SK-N-SH (cell line): ENCODE results near the gene AKT1. TPM values are rescaled to one million over a fixed set of nuclear protein-coding genes. Genes with fewer than 3 reads are reported as not detected.
A peak's percentile ranks its signal among the peaks of the same experiment; 100 is the strongest.

Experiments
- CTCF ChIA-PET: fragments of 300-600, 350-600 bp; formaldehyde crosslinking; extraction: SDS; loops from one replicate; lab custom pipeline; 2021; lab: Yijun Ruan, JAX
- POLR2A ChIA-PET: fragments of 350-600 bp; sonication (Branson Sonifier 250); formaldehyde crosslinking; extraction: SDS; loops from one replicate; lab custom pipeline; 2020; ENCODE audit warnings: antibody characterized with exemption, inconsistent platforms; lab: Yijun Ruan, JAX
- DNase-seq: peaks from one replicate; pipeline ENCODE4 v3.0.0; 2012
- H2AFZ ChIP-seq: fragments of 200-600 bp; sonication (generic); 2 replicates; pipeline ENCODE4 v1.8.1; 2016; ENCODE audit warnings: antibody characterized with exemption, mild to moderate bottlenecking, low read depth
- H3F3A ChIP-seq: fragments of 200-600 bp; sonication (generic); replicated peaks from 2 replicates; pipeline ENCODE3; 2016; ENCODE audit warnings: antibody characterized with exemption, mild to moderate bottlenecking; ENCODE audit not compliant: insufficient read depth
- H3K27ac ChIP-seq, 2 experiments: fragments of 200-500 bp in 1 of 2; fragments of 200-600 bp in 1 of 2; sonication (Bioruptor generic) in 1 of 2; sonication (generic), shearing (Covaris generic) in 1 of 2; 2 replicates each; pipeline versions ENCODE4 v1.5.1 to v1.6.1; 2014 to 2016; ENCODE audit warnings: low read depth in 2 of 2, inconsistent platforms in 1 of 2, low read length in 1 of 2, mild to moderate bottlenecking in 1 of 2, mixed read lengths in 1 of 2
- H3K27me3 ChIP-seq: fragments of 200-600 bp; sonication (generic), shearing (Covaris generic); 2 replicates; pipeline ENCODE4 v1.6.1; 2016; ENCODE audit warnings: mixed run types; ENCODE audit not compliant: insufficient read depth
- H3K36me3 ChIP-seq, 2 experiments: fragments of 200-500 bp in 1 of 2; fragments of 200-600 bp in 1 of 2; sonication (Bioruptor generic) in 1 of 2; sonication (generic) in 1 of 2; replicated peaks in 1 of 2; 2 replicates each; pipeline versions ENCODE3 to v1.5.1; 2014 to 2016; ENCODE audit warnings: low read length in 1 of 2, mild to moderate bottlenecking in 1 of 2; ENCODE audit not compliant: insufficient read depth in 2 of 2, control insufficient read depth in 1 of 2
- H3K4me1 ChIP-seq, 2 experiments: fragments of 200-500 bp in 1 of 2; fragments of 200-600 bp in 1 of 2; sonication (Bioruptor generic) in 1 of 2; sonication (generic), shearing (Covaris generic) in 1 of 2; 2 replicates each; pipeline versions ENCODE4 v1.5.1 to v1.6.1; 2014 to 2016; ENCODE audit warnings: low read depth in 1 of 2, low read length in 1 of 2, mixed run types in 1 of 2; ENCODE audit not compliant: insufficient read depth in 2 of 2, control insufficient read depth in 1 of 2
- H3K4me2 ChIP-seq: fragments of 200-600 bp; sonication (generic), shearing (Covaris generic); 2 replicates; pipeline ENCODE4 v1.6.1; 2017; ENCODE audit warnings: mixed run types
- H3K4me3 ChIP-seq, 2 experiments: fragments of 200-500 bp in 1 of 2; fragments of 200-600 bp in 1 of 2; sonication (Bioruptor generic) in 1 of 2; sonication (generic), shearing (Covaris generic) in 1 of 2; 2 replicates each; pipeline versions ENCODE4 v1.5.1 to v1.8.1; 2014 to 2016; ENCODE audit warnings: low read depth in 2 of 2, inconsistent platforms in 1 of 2, low read length in 1 of 2, mild to moderate bottlenecking in 1 of 2, mixed read lengths in 1 of 2, moderate library complexity in 1 of 2
- H3K79me2 ChIP-seq: fragments of 200-600 bp; sonication (generic); 2 replicates; pipeline ENCODE4 v1.8.1; 2017; ENCODE audit warnings: mild to moderate bottlenecking; ENCODE audit not compliant: insufficient read depth
- H3K9ac ChIP-seq: fragments of 200-600 bp; sonication (generic); 2 replicates; pipeline ENCODE4 v1.6.1; 2017; ENCODE audit warnings: mixed run types
- H3K9me2 ChIP-seq: fragments of 200-600 bp; sonication (generic); 2 replicates; pipeline ENCODE4 v1.6.1; 2017; ENCODE audit warnings: mixed run types
- H3K9me3 ChIP-seq: fragments of 200-600 bp; sonication (generic); 2 replicates; pipeline ENCODE4 v1.6.1; 2017; ENCODE audit warnings: mixed run types, mild to moderate bottlenecking, moderate library complexity
- H4K20me1 ChIP-seq: fragments of 200-600 bp; sonication (generic); 2 replicates; pipeline ENCODE4 v1.6.1; 2017; ENCODE audit warnings: mild to moderate bottlenecking, mixed run types; ENCODE audit not compliant: insufficient read depth
- TAF1 ChIP-seq: IDR thresholded peaks from 2 replicates; pipeline ENCODE4 v1.6.1; 2012; ENCODE audit warnings: low read depth, mild to moderate bottlenecking, low read length, moderate library complexity, borderline replicate concordance
- WGBS: methylation state at CpG from one replicate; pipeline ENCODE4 v1.1.6; 2017; ENCODE audit warnings: low lambda C conversion rate; 5-methylcytosine and 5-hydroxymethylcytosine counted together
- polyA plus RNA-seq, 3 experiments: library from polyadenylated mRNA; depleted of rRNA; stranded (reverse); fragments of >200 nt; gene quantifications; 2 replicates each; pipeline ENCODE4 v1.2.3, GENCODE V29; 2012
- TF ChIP-seq, protein P1 (sequence below): IDR thresholded peaks from 2 replicates; pipeline ENCODE4 v1.6.1; 2012; ENCODE audit warnings: mild to moderate bottlenecking, low read depth, low read length, moderate library complexity
- TF ChIP-seq, protein P2 (sequence below): fragments of 200-600 bp; sonication (generic); IDR thresholded peaks from 2 replicates; pipeline ENCODE4 v1.6.1; 2017; ENCODE audit warnings: antibody characterized with exemption, mild to moderate bottlenecking, moderate library complexity
- TF ChIP-seq, protein P3 (sequence below): IDR thresholded peaks from 2 replicates; pipeline ENCODE4; 2012

AKT1 gene
- polyA plus RNA-seq, 1 of the 3 experiments (the other 2 are of a cell fraction), result 198 TPM

DNA sequence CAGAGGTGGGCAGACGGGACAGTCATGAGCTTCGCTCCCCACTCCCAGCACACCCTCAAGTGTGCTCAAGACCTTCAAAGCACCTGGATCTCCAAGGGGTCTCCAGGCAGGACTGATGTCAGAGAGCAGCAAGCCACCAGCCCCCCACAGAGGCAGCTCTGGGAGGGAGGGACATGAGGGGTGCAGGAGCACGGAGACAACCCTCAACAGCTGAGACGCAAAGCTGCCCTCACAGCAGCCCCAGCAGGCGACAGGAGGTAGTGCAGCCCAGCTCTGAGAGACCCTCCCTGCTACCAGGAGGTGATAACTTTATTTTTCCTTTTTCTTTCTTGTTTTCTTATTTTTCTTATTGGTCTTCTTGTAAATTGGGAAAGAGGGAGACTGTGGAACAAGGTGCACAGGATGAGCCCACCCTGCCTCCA lies 24.7 kb downstream of the AKT1 start:
- POLR2A ChIA-PET, result interaction anchor here (1.1 to 1.5 kb wide), 2 partner anchors 18 to 50 kb away, joined by 3 to 4 read pairs; partner anchors contain the start of gene SIVA1
- Histone ChIP-seq H3K4me2 (no peak overlapping the region), H3K36me3 (peaks cover 8 to 43% of the 10 kb centered on the region in 2 experiments), H3K9me3 (no peaks in the 10 kb centered on the region), H3K4me1 (peaks cover 0 to 7% of the 10 kb centered on the region in 2 experiments; a peak in 1 of 4 replicates), H4K20me1 (no peaks in the 10 kb centered on the region), H3K9ac (no peak overlapping the region), H3K27ac (no peak overlapping the region), H3K9me2 (no peaks in the 10 kb centered on the region), H3F3A (peaks cover 31% of the 10 kb centered on the region), H2AFZ (no peak overlapping the region)
- DNase-seq, result peak; percentile 51
- CTCF ChIA-PET, result interaction anchor here (0.6 to 6.5 kb wide), 7 partner anchors 9 to 55 kb away, joined by 3 to 85 read pairs (median 6); no protein-coding TSS in a partner anchor
- WGBS, result 96% methylated on average over 5 of the region's 5 CpGs
- TF ChIP-seq, protein P1, sequence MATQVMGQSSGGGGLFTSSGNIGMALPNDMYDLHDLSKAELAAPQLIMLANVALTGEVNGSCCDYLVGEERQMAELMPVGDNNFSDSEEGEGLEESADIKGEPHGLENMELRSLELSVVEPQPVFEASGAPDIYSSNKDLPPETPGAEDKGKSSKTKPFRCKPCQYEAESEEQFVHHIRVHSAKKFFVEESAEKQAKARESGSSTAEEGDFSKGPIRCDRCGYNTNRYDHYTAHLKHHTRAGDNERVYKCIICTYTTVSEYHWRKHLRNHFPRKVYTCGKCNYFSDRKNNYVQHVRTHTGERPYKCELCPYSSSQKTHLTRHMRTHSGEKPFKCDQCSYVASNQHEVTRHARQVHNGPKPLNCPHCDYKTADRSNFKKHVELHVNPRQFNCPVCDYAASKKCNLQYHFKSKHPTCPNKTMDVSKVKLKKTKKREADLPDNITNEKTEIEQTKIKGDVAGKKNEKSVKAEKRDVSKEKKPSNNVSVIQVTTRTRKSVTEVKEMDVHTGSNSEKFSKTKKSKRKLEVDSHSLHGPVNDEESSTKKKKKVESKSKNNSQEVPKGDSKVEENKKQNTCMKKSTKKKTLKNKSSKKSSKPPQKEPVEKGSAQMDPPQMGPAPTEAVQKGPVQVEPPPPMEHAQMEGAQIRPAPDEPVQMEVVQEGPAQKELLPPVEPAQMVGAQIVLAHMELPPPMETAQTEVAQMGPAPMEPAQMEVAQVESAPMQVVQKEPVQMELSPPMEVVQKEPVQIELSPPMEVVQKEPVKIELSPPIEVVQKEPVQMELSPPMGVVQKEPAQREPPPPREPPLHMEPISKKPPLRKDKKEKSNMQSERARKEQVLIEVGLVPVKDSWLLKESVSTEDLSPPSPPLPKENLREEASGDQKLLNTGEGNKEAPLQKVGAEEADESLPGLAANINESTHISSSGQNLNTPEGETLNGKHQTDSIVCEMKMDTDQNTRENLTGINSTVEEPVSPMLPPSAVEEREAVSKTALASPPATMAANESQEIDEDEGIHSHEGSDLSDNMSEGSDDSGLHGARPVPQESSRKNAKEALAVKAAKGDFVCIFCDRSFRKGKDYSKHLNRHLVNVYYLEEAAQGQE, result no peak
- TF ChIP-seq, protein P2, sequence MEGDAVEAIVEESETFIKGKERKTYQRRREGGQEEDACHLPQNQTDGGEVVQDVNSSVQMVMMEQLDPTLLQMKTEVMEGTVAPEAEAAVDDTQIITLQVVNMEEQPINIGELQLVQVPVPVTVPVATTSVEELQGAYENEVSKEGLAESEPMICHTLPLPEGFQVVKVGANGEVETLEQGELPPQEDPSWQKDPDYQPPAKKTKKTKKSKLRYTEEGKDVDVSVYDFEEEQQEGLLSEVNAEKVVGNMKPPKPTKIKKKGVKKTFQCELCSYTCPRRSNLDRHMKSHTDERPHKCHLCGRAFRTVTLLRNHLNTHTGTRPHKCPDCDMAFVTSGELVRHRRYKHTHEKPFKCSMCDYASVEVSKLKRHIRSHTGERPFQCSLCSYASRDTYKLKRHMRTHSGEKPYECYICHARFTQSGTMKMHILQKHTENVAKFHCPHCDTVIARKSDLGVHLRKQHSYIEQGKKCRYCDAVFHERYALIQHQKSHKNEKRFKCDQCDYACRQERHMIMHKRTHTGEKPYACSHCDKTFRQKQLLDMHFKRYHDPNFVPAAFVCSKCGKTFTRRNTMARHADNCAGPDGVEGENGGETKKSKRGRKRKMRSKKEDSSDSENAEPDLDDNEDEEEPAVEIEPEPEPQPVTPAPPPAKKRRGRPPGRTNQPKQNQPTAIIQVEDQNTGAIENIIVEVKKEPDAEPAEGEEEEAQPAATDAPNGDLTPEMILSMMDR, result peak; percentile 56
- TF ChIP-seq, protein P3, sequence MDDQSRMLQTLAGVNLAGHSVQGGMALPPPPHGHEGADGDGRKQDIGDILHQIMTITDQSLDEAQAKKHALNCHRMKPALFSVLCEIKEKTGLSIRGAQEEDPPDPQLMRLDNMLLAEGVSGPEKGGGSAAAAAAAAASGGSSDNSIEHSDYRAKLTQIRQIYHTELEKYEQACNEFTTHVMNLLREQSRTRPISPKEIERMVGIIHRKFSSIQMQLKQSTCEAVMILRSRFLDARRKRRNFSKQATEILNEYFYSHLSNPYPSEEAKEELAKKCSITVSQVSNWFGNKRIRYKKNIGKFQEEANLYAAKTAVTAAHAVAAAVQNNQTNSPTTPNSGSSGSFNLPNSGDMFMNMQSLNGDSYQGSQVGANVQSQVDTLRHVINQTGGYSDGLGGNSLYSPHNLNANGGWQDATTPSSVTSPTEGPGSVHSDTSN, result no peak
- TF ChIP-seq, all 33 proteins: peak for 1
- Histone ChIP-seq H3K27me3 (no peaks in the 10 kb centered on the region), H3K4me3 (no peak overlapping the region; a peak in 1 of 4 replicates), H3K79me2 (no peaks in the 10 kb centered on the region)

DNA sequence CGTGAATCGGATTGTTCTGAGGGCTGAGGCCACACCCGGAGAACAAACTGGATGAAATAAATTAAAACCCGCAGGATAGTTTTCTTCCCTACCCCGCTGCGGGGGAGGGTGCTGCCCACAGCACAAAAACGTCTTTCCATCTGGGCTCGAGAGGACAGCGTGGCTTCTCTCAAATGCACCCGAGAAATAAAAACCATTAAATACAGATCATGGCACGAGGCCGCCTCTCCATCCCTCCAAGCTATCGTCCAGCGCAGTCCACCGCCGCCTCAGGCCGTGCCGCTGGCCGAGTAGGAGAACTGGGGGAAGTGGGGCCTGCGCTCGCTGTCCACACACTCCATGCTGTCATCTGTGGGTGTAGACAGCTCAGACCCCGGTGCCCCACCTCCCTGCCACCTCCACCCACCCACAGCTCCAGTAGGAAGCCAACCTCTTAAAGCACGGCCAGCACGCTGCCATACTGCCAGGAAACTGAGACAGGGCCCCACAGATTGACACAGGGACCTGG lies 25.4 kb downstream of the AKT1 start:
- no peak overlapping the region for H3K4me2 ChIP-seq
- H3K9ac ChIP-seq, result no peak overlapping the region
- H3K9me2 ChIP-seq, result no peaks in the 10 kb centered on the region
- H3K9me3 ChIP-seq, result no peaks in the 10 kb centered on the region
- no peak overlapping the region for H3K4me3 ChIP-seq
- CTCF ChIA-PET, result interaction anchor here (1.0 to 6.5 kb wide), 6 partner anchors 10 to 56 kb away, joined by 4 to 85 read pairs (median 16); partner anchors contain the start of gene AKT1
- H3K36me3 ChIP-seq, result peaks cover 8 to 37% of the 10 kb centered on the region in 2 experiments
- 95% methylated on average over 22 of the region's 24 CpGs for WGBS
- no peaks in the 10 kb centered on the region for H3K79me2 ChIP-seq
- no peak overlapping the region for H3K27ac ChIP-seq
- H4K20me1 ChIP-seq, result no peaks in the 10 kb centered on the region
- TF ChIP-seq TAF1, result no peak
- TF ChIP-seq, all 33 proteins: peak for 0
- H3K4me1 ChIP-seq, result peaks cover 0 to 7% of the 10 kb centered on the region in 2 experiments; a peak in 1 of 4 replicates
- DNase-seq, result no peak
- no peaks in the 10 kb centered on the region for H3K27me3 ChIP-seq
- POLR2A ChIA-PET, result interaction anchor here (0.7 to 1.1 kb wide), 2 partner anchors 17 to 51 kb away, joined by 3 to 5 read pairs; partner anchors contain the start of gene SIVA1
- H2AFZ ChIP-seq, result no peak overlapping the region
- peaks cover 32% of the 10 kb centered on the region for H3F3A ChIP-seq
